Pulmonary artery endothelial cell (primary cell): ENCODE results near the gene FRK. TPM values are rescaled to one million over a fixed set of nuclear protein-coding genes. Genes with fewer than 3 reads are reported as not detected.
A peak's percentile ranks its signal among the peaks of the same experiment; 100 is the strongest.

ENCODE experiments used
- DNase-seq: peaks from one replicate; pipeline ENCODE4 v3.0.0-alpha.2; 2011; ENCODE audit warnings: low read depth, low spot score
- total RNA-seq: library from RNA; depleted of rRNA; stranded (reverse); fragments of >200 nt; gene quantifications from 2 replicates; pipeline ENCODE4 v1.2.3, GENCODE V29; 2014

FRK gene
- total RNA-seq, 1 donor from 2014 or later: 0.07 TPM

DNA sequence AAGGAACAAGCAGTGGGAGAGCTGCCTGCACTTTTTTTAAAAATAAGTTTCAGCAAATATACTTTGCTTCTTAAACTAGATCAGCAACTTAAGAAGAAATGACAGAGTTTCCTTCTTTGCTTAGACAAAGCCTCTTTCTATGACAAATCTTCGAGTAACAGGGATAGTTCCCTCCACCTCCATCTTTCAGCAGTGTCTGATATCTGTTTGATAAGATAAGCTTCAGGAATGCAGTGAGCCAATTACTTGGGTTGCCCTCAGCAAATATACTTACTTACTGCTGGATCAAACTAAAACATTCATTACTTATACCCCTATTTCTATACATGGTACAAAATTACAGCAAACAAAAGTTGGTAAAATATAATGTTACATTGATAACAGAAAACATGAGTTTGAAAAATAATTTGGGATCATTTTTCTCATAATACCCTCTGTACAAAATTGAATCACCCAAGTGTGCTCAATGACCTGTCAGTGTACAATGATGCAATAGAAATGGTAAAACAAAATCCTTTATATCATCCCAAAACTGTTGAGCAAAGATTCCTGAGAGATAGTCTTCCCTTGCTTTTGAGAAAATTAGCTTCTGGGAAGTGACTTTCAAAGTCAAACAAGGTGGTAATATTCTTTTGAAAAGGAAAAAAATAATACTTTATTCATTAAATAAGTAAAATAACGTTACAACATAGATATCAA lies 24.5 kb downstream of the FRK start:
- no peak for DNase-seq

DNA sequence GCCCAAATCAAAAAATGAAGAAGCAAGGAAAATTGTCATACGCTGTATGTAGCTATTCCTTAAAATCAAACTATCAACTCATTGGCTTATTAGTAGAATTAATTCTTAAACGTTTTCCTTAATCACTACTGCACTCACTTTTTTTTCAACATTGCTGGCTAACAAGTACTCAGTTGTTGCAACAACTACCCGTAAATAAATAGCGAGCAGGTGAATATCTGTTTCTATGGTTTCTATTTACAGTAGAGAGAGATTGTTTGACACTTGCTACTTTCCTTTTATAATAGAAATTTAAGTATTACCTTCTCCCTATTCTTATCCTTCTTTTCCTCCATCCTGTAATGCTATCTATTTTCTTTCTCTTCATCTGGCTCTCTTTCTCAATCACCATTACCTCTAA lies 25.1 kb downstream of the FRK start:
- no peak for DNase-seq

DNA sequence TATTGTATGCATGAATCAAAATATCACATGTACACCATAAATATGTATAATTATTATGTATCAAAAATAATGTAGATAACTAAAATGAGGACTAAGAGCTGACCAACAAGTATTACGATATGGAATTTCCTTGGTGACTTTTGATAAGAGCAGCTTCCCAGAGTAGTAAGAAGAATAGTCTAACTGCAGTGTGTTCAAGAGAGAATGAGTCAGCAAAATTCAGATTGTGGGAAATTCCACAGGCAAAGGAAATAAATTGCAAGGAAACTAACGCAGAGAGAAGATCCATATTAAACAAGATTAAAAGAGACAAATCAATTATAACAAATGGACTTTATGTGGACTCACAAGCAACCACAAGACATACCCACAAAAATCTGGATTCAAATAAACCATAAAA lies 26.4 kb downstream of the FRK start:
- DNase-seq: no peak

DNA sequence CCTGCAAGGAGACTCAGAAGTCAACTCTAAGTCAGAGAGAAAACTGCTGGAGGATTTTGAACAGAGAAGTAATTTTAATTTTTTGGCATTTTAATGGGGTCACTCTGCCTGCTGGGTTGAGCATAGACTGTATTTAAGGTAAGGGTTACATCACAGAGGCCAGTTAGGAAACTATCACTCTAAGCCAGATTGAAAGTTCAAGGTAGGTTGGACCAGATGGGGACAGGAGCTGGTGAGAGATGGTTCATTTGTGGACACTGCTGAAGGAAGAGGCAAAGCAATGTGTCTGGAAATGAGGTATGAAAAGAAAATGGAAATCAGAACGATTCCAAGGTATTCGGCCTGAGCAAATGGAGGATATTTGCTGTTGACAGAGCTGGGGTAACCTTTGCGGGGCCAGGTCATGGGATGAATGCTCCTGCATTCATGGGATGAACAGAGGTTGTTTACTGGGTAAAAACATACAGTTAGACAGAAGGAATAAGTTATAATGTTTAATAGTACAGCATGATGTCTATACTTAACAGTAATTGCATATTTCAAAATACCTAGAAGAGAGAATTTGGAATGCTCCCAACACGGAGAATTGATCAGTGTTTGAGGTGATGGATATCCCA lies 26.9 kb downstream of the FRK start:
- no peak for DNase-seq

DNA sequence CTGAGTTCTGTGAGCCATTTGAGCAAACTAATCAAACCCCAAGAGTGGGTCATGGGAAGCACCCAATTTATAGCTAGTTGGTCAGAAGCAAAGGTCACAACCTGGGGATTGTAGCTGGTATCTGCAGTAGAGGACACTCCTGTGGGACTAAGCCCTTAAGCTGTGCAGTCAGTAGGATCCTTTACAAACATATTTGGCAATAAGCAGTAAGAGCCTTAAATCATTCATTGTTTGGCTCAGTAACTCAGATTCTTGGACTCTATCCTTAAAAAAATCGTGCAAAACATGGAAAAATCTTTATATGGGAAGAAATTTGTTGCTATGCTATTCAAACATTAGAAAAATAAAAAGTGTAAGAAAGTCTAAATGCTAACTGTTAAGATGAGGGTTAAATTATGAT lies 29.9 kb downstream of the FRK start:
- DNase-seq: no peak

DNA sequence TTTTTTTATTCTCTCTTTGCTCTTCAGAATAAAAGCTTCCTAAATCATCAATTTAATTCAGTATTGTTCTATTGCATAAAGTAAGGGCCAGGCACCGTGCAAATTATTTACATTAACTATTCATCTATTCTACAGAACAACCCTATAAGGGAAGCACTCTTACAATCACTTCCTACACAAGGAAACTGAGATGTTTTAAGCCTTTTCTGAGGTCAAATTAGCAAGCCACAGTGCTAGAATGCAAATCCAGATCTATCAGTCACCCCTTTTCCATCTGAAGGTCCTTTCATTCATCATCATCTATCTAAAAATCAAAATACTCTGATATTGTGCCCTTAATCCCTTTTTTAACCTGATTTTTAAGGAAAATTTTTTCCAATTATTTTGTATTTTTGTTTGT lies 31.2 kb downstream of the FRK start:
- no peak for DNase-seq

DNA sequence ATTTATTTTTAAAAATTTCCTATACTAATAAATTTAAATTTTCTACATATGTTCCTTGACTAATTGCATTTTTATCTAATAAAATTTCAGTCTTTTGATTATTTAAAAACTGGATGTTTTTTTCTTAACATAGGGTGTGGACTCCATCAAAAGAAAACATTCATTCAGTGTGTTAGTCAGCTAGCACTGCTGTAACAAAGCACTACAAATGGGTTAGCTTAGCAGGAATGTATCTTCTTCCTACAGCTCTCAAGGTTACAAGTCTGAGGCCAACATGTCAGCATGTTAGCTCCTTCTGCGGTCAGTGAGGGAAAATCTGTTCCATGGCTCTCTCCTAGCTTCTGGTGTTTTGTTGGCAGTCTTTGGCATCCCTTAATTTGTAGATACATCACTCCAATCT lies 32.5 kb downstream of the FRK start:
- DNase-seq: no peak

DNA sequence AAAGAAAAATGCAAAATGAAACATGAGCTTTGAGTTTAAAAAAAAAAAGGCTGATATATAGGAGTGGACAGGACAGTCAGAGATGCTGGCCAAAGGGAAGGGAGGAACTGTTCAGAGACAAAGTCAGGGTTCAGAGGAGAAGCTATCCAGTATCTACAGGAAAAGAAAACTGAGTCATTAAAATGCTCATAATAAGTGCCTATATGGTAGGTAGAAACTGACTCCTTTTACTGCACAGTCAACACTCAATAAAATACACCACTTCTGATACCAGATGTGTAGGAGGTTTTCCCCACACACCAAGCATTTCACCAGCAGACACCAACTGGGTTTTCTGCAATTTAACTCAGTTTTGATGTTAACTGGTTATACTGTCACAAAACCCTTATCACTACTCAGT lies 32.9 kb downstream of the FRK start:
- DNase-seq: no peak

DNA sequence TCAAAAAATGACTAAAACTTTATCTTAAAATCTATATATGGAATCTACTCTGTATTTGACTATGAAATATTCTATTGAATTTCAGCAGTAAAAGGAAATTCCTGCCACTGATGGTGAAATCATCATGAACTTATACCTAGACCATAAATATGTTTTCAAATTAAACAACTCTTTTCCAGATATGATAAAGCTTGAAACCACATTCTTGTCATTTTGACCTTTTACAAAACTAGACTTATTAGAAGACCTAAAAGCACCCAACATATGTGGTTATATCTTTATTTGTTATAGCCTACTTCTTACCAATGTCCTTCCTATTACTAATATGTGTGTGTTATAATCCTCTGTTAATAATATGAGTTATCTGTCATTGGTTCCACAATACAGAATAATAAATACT lies 35.3 kb downstream of the FRK start:
- no peak for DNase-seq

DNA sequence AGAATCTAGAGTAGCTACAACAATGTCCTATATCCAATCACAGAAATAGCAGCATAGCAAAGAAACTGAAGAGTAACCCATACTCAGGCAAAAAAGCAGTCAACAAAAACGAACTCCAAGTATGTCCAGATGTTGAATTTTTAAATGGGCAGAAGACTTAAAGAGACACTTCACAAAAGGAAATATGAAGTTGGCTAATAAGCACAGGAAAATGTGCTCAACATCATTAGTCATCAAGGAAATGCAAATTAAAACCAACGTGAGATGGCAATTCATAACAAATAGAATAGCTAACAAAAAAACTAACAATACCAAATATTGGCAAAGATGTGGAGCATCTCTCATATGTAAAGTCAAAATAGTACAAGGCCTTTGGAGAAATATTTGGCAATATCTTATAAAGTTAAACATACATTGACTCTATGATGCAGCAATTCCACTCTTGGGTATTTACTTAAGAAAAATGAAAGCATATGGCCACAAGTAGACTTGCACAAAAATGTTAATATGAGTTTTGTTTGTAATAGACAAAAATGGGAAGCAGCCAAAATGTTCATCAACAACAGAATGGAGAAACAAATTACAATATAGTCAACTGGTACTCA lies 37.7 kb downstream of the FRK start:
- DNase-seq: no peak

DNA sequence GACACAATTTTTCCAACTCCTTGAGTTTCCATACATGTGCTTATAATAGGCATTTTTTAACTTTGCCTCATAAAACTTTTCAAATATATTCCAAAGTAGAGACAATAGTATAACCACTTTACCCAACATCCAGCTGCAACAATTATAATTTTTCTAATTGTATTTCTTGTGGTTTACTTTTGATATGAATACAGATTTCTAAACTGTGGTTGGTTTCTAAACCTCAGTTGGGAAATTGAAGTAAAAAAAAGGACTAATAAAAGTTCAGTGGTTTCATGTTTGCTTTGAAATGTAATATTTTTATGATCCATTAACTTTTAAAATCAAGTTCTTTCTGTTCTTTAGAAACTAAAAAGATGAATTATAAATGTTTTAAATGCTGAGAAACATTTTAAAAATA lies 40.0 kb downstream of the FRK start:
- DNase-seq: no peak

DNA sequence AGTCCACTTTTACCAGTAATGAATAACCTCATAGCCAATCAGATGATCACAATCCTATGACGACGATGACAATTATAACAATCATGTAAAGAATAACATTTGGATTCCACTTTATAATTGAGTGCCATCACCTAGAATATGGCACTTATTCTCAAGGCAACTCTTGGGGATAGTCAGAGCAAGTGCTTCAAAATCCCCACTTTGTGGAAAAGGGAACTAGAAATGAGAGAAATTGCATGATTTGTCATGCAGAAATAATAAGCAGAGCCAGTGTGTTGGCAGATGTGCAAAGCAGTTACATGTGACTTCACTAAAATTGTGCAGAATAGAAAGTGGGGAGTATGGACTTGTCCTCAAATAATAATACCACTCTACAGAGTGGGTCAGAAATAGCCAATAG lies 41.3 kb downstream of the FRK start:
- DNase-seq: no peak

DNA sequence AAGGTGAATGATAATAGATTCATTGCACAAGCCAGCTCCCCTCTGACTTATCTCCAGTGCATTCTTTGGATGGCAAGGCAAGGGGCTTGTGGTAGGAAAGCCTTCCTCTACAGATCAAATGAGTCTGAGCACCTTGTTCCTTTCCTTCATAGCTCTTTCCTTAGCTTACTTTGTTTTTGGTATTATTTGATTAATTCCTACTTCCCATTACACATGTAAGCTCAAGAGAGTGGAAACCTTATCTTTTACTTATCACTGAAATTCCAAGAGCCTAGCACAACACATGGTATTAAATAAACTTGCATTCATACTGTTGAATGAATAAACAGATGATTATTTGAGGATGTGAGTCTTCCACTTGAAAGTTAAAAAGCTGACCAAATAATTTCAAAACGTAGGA lies 41.7 kb downstream of the FRK start:
- no peak for DNase-seq

DNA sequence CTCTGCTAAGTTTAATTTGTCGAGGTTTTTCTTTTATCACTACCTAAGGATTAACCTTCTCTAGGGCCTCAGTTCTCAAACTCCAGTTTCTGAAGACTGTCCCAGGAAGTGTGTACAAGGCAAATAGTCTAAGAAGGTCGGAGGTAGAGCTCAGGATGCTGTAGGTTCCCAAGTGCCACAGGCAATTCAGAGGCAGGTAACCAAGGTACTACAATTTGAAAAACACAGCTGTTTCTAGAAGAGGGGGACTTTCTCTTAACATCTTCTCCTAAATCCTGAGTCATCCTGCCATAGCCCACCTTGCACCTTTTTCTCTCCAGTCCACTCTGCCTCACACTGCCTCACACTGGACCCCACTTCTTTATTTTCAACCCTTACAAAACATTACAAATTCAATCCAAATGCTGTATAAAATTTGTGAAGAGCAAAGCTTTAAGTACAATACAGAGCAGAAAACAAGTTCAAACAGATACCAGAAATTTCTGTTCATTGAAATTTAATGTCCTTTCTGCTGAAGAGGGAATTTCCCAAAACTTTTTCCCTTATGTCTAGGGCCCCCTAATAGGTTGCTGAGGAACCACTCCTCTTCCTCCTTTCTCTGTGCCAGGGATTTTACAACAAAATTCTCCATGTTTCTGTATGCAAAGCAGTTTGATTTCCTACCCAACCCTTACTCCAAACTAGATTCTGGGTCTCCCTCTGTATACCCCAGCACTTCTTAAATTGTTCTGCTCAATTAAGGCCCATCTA lies 43.0 kb downstream of the FRK start:
- no peak for DNase-seq

DNA sequence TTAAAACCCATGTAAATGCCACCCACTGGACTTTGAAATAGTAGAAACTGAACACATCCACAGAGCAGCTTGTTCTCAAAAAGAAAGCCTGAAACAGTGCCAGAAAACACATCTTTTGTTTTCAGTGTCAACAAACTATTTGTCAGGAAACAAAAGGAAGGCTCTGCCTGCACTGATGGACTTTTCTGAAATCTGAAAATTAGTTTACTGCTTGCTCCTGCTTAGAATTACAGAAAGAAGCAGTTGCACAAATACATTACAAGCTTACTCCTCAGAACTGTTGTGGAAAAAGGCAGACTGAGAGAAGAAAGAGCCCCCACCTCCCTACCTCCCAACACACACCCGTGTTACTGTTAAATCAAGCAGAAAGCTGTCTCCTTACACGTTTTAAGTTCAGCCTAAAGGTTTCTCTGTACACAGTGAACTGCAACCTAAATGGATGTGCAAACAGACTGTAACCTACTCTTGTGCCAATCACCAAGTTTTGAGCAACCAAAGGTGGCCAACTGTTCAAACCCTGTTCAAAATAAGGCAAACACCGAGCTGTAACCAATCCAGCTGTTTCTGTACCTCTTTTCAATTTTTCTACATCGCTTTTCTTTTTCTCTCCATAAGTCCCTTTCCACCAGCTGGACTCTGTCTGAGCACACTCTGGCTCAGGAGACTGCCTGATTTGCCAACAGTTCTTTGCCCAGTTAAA lies 43.7 kb downstream of the FRK start:
- no peak for DNase-seq

DNA sequence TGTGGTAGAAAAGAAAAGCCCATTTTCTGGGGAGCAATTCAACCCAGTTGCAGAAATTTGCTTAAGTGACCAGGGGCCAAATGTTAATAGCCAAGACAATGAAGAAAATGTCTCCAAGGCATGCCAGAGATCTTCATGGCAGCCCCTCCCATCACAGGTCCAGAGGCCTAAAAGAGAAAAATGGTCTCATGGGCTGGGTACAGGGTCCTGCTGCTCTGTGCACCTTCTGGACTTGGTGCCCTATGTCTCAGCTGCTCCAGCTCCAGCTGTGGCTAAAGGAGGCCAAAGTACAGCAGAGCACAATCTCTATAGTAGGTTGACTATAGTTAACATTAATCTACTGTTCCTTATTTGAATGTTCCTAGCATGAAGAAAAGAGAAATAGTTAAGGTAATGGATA lies 44.7 kb downstream of the FRK start:
- DNase-seq: no peak

DNA sequence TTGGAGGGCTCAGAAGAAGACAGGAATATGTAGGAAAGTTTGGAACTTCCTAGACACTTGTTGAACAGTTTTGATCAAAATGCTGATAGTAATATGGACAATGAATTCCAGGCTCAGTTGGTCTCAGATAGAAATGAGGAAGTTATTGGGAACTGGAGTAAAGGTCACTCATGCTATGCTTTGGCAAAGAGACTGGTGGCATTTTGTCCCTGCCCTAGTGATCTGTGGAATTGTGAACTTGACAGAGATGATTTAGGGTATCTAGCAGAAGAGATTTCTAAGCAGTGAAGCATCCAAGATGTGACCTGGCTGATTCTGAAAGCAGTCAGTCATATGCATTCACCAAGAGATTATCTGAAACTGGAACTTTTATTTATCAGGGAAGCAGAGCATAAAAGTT lies 45.1 kb downstream of the FRK start:
- DNase-seq: no peak

DNA sequence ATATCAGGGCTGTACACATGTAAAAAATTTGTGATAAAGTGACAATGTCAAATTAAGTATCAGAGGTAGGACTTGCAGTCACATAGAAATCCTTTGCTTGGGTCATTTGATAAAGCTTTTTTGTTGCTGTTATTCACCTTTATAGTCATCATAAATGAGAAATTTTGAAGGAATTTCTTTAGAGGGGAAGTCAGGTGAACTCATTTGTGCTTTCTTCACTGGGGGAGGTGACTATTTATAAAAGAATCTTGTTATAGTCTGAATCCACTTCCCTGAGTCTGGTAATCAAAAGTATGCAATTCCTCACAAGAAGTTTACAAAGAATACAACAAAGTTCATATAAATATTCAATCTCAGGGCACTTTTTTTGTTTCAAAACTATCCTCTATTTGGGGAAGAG lies 47.7 kb downstream of the FRK start:
- DNase-seq: no peak

DNA sequence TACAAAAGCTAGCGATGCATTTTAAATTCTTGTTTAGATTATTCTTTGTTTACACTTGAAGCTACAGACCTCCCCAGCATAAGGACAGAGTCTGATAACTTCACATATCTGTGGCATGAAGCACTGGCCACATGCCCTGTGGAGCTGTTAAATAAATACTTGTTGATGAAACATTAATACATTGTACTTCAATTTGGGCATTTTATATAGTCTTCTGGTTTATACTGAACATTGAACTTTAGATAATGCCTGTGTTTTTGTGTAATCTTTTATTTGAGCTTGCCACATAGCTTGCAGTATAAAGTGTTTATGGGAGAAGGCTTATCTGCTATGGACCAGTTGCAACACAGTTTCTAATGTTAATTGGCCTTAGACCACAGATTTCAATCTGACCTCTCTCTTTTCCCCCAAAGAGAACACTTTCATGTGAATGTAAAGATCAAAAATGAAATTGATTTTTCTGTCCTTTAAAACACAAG lies 48.2 kb downstream of the FRK start:
- no peak for DNase-seq

DNA sequence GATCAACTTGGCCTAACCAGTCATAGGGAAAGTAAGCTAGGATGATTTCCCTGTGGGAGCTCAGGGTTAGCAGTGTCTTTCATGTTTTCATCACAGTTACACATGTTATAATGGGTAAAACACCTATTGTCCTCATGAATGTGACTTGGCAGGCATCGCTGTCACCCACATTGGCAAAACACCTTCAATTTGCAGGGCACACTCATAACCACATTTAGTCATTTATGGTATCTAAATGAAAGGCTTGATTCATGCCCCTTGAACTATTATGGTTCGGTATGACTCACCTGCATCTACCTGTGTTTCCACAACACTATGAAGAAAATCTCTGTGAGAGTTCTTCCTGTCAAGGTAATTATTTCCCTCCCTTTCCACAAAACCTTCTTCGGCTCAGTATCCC lies 49.2 kb downstream of the FRK start:
- no peak for DNase-seq

DNA sequence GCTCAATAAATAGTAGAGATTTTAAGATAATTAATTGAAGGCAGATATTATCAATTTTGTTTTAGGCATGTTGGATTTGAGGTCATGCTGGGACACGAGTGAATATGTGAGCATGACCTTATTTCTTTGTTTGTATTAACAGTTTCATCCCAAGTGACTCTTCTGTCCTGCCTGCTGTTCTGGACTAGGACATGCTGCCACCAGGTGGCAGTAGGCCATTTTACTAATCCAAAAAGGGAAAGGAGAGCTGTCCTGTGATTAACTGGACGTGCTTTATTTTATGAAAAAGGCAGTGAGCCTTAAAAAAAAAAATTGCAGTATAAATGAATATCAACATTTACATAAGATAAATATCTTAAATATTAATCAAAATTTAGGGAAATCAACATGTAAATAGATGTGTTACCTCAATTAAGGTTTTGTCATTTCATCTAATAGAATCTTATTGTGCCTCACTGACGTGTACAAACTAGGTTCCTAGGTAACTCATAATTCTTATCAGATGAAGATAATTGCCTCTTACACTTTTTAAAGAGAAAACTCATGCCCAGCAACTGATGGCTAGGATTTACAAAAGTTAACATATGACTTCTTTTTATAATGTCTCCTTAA lies 49.8 kb downstream of the FRK start:
- DNase-seq: peak; percentile 8
